Trophoblast cell (in vitro differentiated cells and primary cell): ENCODE results near the gene BIN2.

Source experiments
- DNase-seq, 2 donors: peaks; one replicate each; pipeline ENCODE4 v3.0.0-alpha.2; 2016
- H2AFZ ChIP-seq: 2 replicates; pipeline ENCODE4 v1.6.1; 2013; ENCODE audit warnings: low read length, moderate library complexity, mild to moderate bottlenecking; ENCODE audit not compliant: insufficient read depth, poor library complexity
- H2AK5ac ChIP-seq: 2 replicates; pipeline ENCODE4 v1.6.1; 2013; ENCODE audit warnings: mild to moderate bottlenecking, low read length
- H2BK120ac ChIP-seq: 2 replicates; pipeline ENCODE4 v1.6.1; 2013; ENCODE audit warnings: low read length, mild to moderate bottlenecking, moderate library complexity; ENCODE audit not compliant: insufficient read depth, poor library complexity
- H2BK12ac ChIP-seq: 2 replicates; pipeline ENCODE4 v1.6.1; 2013; ENCODE audit warnings: mild to moderate bottlenecking, low read length, moderate library complexity
- H2BK5ac ChIP-seq: 2 replicates; pipeline ENCODE4 v1.6.1; 2013; ENCODE audit warnings: low read length, low read depth, moderate library complexity, mild to moderate bottlenecking; ENCODE audit not compliant: poor library complexity
- H3K14ac ChIP-seq: 2 replicates; pipeline ENCODE4 v1.6.1; 2013; ENCODE audit warnings: mild to moderate bottlenecking, low read length
- H3K18ac ChIP-seq: 2 replicates; pipeline ENCODE4 v1.6.1; 2013; ENCODE audit warnings: mild to moderate bottlenecking, low read length
- H3K23ac ChIP-seq: 2 replicates; pipeline ENCODE4 v1.6.1; 2013; ENCODE audit warnings: low read length
- H3K27ac ChIP-seq: 2 replicates; pipeline ENCODE4 v1.5.1; 2013; ENCODE audit warnings: low read depth, mild to moderate bottlenecking, inconsistent platforms, low read length, moderate library complexity
- H3K27me3 ChIP-seq: 2 replicates; pipeline ENCODE4 v1.6.1; 2013; ENCODE audit warnings: inconsistent platforms, mild to moderate bottlenecking, low read length, moderate library complexity; ENCODE audit not compliant: insufficient read depth
- H3K36me3 ChIP-seq, 2 experiments: 1 replicate in 1 of 2; 2 replicates in 1 of 2; pipeline ENCODE4 v1.6.1; 2013; ENCODE audit warnings: low read length in 2 of 2, mild to moderate bottlenecking in 2 of 2, moderate library complexity in 1 of 2; ENCODE audit not compliant: insufficient read depth in 2 of 2, control insufficient read depth in 1 of 2
- H3K4ac ChIP-seq: 2 replicates; pipeline ENCODE4 v1.6.1; 2013; ENCODE audit warnings: low read depth, mild to moderate bottlenecking, low read length, moderate library complexity
- H3K4me1 ChIP-seq, 2 experiments: 1 replicate in 1 of 2; 2 replicates in 1 of 2; pipeline ENCODE4 v1.6.1; 2013; ENCODE audit warnings: low read length in 2 of 2, mild to moderate bottlenecking in 2 of 2, moderate library complexity in 1 of 2; ENCODE audit not compliant: insufficient read depth in 2 of 2, control insufficient read depth in 1 of 2
- H3K4me2 ChIP-seq: 2 replicates; pipeline ENCODE4 v1.6.1; 2013; ENCODE audit warnings: inconsistent platforms, mild to moderate bottlenecking, low read length, moderate library complexity
- H3K4me3 ChIP-seq: 2 replicates; pipeline ENCODE4 v1.5.1; 2013; ENCODE audit warnings: mild to moderate bottlenecking, low read depth, low read length, inconsistent platforms
- H3K79me1 ChIP-seq: one replicate; pipeline ENCODE4 v1.6.1; 2013; ENCODE audit warnings: low read length
- H3K79me2 ChIP-seq: 2 replicates; pipeline ENCODE4 v1.6.1; 2013; ENCODE audit warnings: low read length, mild to moderate bottlenecking; ENCODE audit not compliant: control insufficient read depth, insufficient read depth, poor library complexity
- H3K9ac ChIP-seq: 2 replicates; pipeline ENCODE4 v1.6.1; 2013; ENCODE audit warnings: mild to moderate bottlenecking, low read length
- H3K9me3 ChIP-seq: 2 replicates; pipeline ENCODE4 v1.6.1; 2013; ENCODE audit warnings: low read depth, mild to moderate bottlenecking, control low read depth, inconsistent platforms, low read length; ENCODE audit not compliant: insufficient read depth
- H4K12ac ChIP-seq: 2 replicates; pipeline ENCODE4 v1.6.1; 2013; ENCODE audit warnings: low read depth, mild to moderate bottlenecking, low read length, moderate library complexity
- H4K8ac ChIP-seq: 2 replicates; pipeline ENCODE4 v1.6.1; 2013; ENCODE audit warnings: low read depth, mild to moderate bottlenecking, low read length, moderate library complexity
- H4K91ac ChIP-seq: one replicate; pipeline ENCODE4 v1.6.1; 2013; ENCODE audit warnings: low read depth, mild to moderate bottlenecking, low read length, moderate library complexity
- WGBS: extraction: QIAGEN DNeasy Blood & Tissue Kit; methylation state at CpG from one replicate; pipeline ENCODE4 v1.1.7; 2013; ENCODE audit warnings: missing lambda C conversion rate; ENCODE audit not compliant: insufficient read length, insufficient coverage; ENCODE audit errors: extremely low coverage; 5-methylcytosine and 5-hydroxymethylcytosine counted together

BIN2 gene

DNA sequence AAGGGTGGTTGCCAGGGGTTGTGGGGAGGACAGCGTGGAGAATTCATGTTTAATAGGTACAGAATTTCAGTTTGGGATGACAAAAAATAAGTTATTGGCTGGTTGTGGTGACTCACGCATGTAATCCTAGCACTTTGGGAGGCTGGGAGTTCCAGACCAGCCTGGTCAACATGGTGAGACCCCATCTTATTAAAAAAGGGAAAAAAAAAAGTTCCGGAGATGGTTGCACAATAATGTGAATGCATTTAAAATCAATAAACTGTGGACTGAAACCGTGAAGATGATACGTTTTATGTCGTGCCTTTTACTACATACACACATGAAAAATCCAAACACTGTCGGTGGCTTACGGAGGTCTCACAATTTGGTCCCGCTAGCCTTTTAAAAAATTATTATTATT lies 46.7 kb upstream of the BIN2 start:
- H3K79me1 ChIP-seq: peaks cover 38% of the 10 kb centered on the region
- H3K4me3 ChIP-seq: no peak overlapping the region
- WGBS: no CpG with 5 or more reads among the region's 9 CpGs
- no peak overlapping the region for H3K23ac ChIP-seq
- no peak overlapping the region for H3K9ac ChIP-seq
- H2AFZ ChIP-seq: no peak overlapping the region
- H3K4me1 ChIP-seq: peaks cover 22 to 26% of the 10 kb centered on the region in 2 experiments
- H4K12ac ChIP-seq: no peak overlapping the region
- DNase-seq: no peak
- H3K4ac ChIP-seq: peak overlapping the region; percentile 31
- peak overlapping the region; percentile 77 for H2BK120ac ChIP-seq
- no peak overlapping the region for H3K14ac ChIP-seq
- peak overlapping the region; percentile 52 for H3K18ac ChIP-seq
- peaks cover 33 to 54% of the 10 kb centered on the region in 2 experiments for H3K36me3 ChIP-seq
- peaks cover 3% of the 10 kb centered on the region for H3K79me2 ChIP-seq
- H2BK12ac ChIP-seq: peak overlapping the region; percentile 90
- peak overlapping the region; percentile 39 for H2AK5ac ChIP-seq
- H4K91ac ChIP-seq: peak overlapping the region; percentile 83
- peak overlapping the region; percentile 95 for H3K27ac ChIP-seq
- no peaks in the 10 kb centered on the region for H3K9me3 ChIP-seq
- no peak overlapping the region for H3K4me2 ChIP-seq
- H2BK5ac ChIP-seq: peak overlapping the region; percentile 87
- no peak overlapping the region for H4K8ac ChIP-seq
- H3K27me3 ChIP-seq: no peaks in the 10 kb centered on the region

- Histone ChIP-seq H3K14ac (peak overlapping the region; percentile 15), H2BK5ac (peak overlapping the region; percentile 42), H3K79me1 (peaks cover 38% of the 10 kb centered on the region), H3K4ac (no peak overlapping the region), H4K91ac (peak overlapping the region; percentile 58), H3K18ac (peak overlapping the region; percentile 63), H3K4me1 (peaks cover 22 to 26% of the 10 kb centered on the region in 2 experiments), H2BK12ac (peak overlapping the region; percentile 94), H3K36me3 (peaks cover 39 to 56% of the 10 kb centered on the region in 2 experiments), H4K12ac (no peak overlapping the region), H2BK120ac (peak overlapping the region; percentile 33), H2AFZ (no peak overlapping the region), H2AK5ac (peak overlapping the region; percentile 79), H3K27ac (no peak overlapping the region), H3K4me3 (no peak overlapping the region), H3K79me2 (peaks cover 3% of the 10 kb centered on the region), H3K9ac (no peak overlapping the region), H4K8ac (no peak overlapping the region), H3K27me3 (no peaks in the 10 kb centered on the region), H3K9me3 (no peaks in the 10 kb centered on the region), H3K23ac (no peak overlapping the region), H3K4me2 (no peak overlapping the region)
- no peak for DNase-seq
- no CpG with 5 or more reads among the region's 4 CpGs for WGBS
Measured at GRCh38 chr12:51369581-51369980, 45.6 kb upstream of the BIN2 start.

GRCh38 chr12:51368640-51369517 lies 44.9 kb upstream of the BIN2 start:
- Histone ChIP-seq H2AFZ (no peak overlapping the region), H3K4ac (no peak overlapping the region), H2AK5ac (peak overlapping the region; percentile 26), H2BK5ac (no peak overlapping the region), H4K12ac (no peak overlapping the region), H3K23ac (no peak overlapping the region), H4K91ac (peak overlapping the region; percentile 58), H2BK12ac (peak overlapping the region; percentile 16), H3K9me3 (peaks cover 1% of the 10 kb centered on the region), H3K79me2 (peaks cover 3% of the 10 kb centered on the region), H3K27me3 (no peaks in the 10 kb centered on the region), H3K27ac (no peak overlapping the region), H3K18ac (peak overlapping the region; percentile 20), H3K4me1 (peaks cover 26 to 30% of the 10 kb centered on the region in 2 experiments), H2BK120ac (peak overlapping the region; percentile 33), H3K14ac (peak overlapping the region; percentile 15), H3K4me3 (no peak overlapping the region), H3K36me3 (peaks cover 42 to 56% of the 10 kb centered on the region in 2 experiments), H3K9ac (no peak overlapping the region), H3K79me1 (peaks cover 35% of the 10 kb centered on the region), H3K4me2 (no peak overlapping the region), H4K8ac (no peak overlapping the region)
- no CpG with 5 or more reads among the region's 17 CpGs for WGBS
- peak in 1 of 2 donors; percentile 22 for DNase-seq

GRCh38 chr12:51365276-51365675 lies 41.3 kb upstream of the BIN2 start:
- H2BK5ac ChIP-seq: no peak overlapping the region
- no peak overlapping the region for H3K27ac ChIP-seq
- no peaks in the 10 kb centered on the region for H3K79me2 ChIP-seq
- no peak overlapping the region for H3K4me3 ChIP-seq
- H3K9me3 ChIP-seq: peaks cover 1% of the 10 kb centered on the region
- no peak overlapping the region for H4K91ac ChIP-seq
- peaks cover 60 to 71% of the 10 kb centered on the region in 2 experiments for H3K36me3 ChIP-seq
- no peak overlapping the region for H2BK12ac ChIP-seq
- no peak overlapping the region for H2AK5ac ChIP-seq
- no peak overlapping the region for H2AFZ ChIP-seq
- no peak overlapping the region for H3K23ac ChIP-seq
- H3K4me2 ChIP-seq: no peak overlapping the region
- no peak overlapping the region for H2BK120ac ChIP-seq
- no peak overlapping the region for H4K8ac ChIP-seq
- peaks cover 22 to 24% of the 10 kb centered on the region in 2 experiments for H3K4me1 ChIP-seq
- H3K9ac ChIP-seq: no peak overlapping the region
- peaks cover 19% of the 10 kb centered on the region for H3K79me1 ChIP-seq
- H4K12ac ChIP-seq: no peak overlapping the region
- H3K14ac ChIP-seq: no peak overlapping the region
- WGBS: no CpG with 5 or more reads among the region's 10 CpGs
- no peaks in the 10 kb centered on the region for H3K27me3 ChIP-seq
- H3K4ac ChIP-seq: no peak overlapping the region
- H3K18ac ChIP-seq: peak overlapping the region; percentile 11
- no peak for DNase-seq
